HG02938 (cell line): ENCODE measurements around the gene S100A13.
"Not testable (repeated sequence)": the region's sequence is repeated elsewhere in the genome, so short reads cannot be mapped to it uniquely, and the experiment has no call there.

ENCODE experiments used
- ATAC-seq: cut with Tn5 transposase; IDR thresholded peaks from one replicate; pipeline ENCODE4 v1.9.1; 2021; ENCODE audit warnings: mild to moderate bottlenecking, moderate library complexity; ENCODE audit not compliant: unreplicated experiment

The S100A13 gene

DNA sequence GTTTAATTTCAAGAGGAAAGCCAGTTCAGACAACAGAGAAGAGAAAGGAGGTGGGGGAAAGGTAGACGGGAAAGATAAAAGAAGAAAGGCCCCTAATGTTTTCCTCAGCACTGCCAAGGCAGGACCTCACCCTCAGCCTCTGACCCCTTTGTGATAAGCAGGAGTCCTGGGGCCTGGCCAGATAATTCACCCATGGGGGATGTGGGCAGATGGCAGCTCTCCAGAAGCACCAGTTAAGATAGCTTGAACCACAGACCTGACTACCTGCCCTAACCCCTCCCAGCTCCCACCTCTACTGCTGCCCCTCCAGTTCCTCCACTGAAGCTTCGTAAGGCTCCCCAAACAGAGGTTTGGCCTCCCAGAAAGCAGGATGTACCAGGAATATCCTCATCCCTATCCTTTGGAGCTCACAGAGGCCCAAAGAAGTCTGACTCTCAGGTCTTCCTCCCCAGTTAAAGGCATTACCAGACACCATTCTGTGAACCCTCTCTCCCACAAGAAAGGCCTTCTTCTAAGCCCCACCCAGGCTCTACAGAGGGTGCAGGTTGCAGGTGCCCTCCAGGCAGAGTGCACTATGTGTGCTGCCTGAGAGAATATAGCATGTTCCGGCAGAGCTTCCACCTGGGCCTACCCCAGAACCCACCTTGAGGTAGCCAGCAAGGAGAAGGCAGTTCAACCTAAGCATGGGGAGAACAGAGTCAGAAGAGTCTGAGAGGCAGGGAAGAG, 22.0 kb upstream of the S100A13 start:
- no peak for ATAC-seq

- no peak for ATAC-seq
Measured at GRCh38 chr1:153648000-153648643, 20.8 kb upstream of the S100A13 start.

GRCh38 chr1:153647346-153647714, 20.0 kb upstream of the S100A13 start:
- ATAC-seq, result no peak

GRCh38 chr1:153646672-153647345, 19.5 kb upstream of the S100A13 start:
- no peak for ATAC-seq

DNA sequence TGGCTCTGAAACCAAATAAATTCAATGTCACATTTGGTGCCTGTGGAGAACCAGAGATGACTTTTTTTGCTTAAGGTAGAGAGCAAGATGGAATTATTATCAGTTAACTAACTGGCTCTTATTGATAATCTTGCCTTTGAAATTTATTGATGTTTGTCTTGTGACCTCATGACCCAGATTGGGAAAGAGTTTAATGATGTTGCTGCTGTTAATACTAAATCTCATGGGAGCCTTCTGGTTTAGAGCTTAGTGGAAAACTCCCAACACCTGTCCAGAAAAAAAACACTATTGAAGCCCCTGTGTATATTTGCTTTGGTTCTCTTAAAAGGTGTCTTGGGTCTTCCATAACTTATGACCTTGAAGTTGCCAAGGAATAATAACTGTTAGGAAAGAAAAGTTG, 16.5 kb upstream of the S100A13 start:
- ATAC-seq, result no peak

- no peak for ATAC-seq
Measured at GRCh38 chr1:153643100-153643499, 15.8 kb upstream of the S100A13 start.

- ATAC-seq, result no peak
Measured at GRCh38 chr1:153642161-153642560, 14.9 kb upstream of the S100A13 start.

DNA sequence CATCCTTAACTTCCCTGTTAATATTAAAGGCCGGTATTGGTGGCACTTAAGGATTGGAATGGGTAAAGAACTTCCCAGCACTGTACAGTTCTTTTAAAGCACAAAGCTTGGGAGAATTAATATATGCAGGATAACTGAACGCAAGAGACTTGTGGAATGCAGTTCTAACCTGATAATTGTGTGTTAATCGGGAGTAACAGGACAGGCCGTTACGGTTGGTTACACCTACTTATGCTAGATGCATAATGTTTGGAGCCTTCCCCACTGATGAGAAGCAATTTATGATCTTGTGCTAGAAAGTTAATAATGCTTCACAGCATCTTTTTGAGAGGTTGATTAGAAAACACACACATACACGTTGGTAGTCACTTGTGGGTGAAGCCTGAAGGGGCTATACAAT, 13.6 kb upstream of the S100A13 start:
- ATAC-seq, result no peak

GRCh38 chr1:153640213-153640612, 12.9 kb upstream of the S100A13 start:
- not testable (repeated sequence) for ATAC-seq

- ATAC-seq, result no peak
Measured at GRCh38 chr1:153639280-153639679, 12.0 kb upstream of the S100A13 start.

- no peak for ATAC-seq
Measured at GRCh38 chr1:153638261-153638660, 11.0 kb upstream of the S100A13 start.

- ATAC-seq, result no peak
Measured at GRCh38 chr1:153636312-153636711, 9.0 kb upstream of the S100A13 start.

DNA sequence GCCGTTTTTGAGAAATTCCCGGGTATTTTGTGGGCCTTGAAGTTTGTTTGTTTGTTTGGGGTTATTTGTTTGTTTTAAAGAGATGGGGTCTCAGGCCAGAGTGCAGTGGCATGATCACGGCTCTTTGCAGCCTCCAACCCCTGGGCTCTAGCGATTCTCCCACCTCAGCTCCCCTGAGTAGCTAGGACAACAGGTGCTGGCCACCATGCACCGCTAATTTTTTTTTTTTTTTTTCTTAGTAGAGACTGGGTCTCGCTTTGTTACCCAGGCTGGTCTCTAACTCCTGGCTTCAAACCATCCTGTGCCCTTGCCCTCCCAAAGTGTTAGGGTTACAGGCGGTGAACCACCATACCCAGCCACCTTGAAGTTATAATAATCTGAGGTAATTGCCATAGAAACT, 8.6 kb upstream of the S100A13 start:
- no peak for ATAC-seq

- ATAC-seq, result peak; percentile 88
Measured at GRCh38 chr1:153633754-153634665, 6.7 kb upstream of the S100A13 start, which contains the start of gene CHTOP. Gene CHTOP (plus strand): TSS chr1:153634066. CDS start chr1:153636589, 2,523 bp downstream.

GRCh38 chr1:153633161-153633753, 6.0 kb upstream of the S100A13 start:
- ATAC-seq, result no peak

DNA sequence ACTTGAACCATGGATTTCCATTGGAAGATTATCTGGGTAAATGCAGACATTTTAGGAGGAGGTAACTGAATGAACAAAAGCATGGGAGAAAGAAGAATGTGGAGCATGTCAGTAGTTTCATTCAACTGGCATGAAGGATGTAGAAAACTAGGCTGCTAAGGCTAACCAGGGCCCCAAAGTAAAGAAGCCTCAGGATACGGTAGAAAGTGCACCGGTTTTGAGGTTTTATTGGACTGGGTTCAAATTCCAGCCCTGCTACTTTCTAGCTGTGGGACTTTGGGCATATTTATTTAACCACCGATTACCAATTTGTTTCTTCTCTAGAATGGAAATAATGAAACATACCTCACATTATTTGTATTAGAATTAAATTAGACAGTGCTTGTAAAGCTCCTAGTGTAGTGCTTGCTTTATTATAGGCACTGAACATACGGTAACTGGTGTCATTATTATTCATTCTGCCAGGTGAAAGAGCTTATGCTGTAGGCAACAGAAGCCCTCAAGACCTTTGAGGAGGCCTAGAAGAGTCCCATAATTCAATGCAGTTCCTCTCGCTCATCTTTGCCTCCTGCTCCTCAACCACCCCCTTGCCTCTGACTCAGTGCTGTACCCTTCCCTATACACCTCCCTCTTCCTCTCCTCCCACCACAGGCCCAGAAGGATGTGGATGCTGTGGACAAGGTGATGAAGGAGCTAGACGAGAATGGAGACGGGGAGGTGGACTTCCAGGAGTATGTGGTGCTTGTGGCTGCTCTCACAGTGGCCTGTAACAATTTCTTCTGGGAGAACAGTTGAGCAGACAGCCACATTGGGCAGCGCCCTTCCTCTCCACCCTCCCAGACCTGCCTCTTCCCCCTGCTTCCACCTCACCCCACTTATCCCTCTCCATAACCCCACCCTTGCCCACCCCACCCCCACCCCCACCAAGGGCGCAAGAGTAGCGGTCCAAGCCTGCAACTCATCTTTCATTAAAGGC, 4.0 kb upstream of the S100A13 start:
- ATAC-seq, result no peak

DNA sequence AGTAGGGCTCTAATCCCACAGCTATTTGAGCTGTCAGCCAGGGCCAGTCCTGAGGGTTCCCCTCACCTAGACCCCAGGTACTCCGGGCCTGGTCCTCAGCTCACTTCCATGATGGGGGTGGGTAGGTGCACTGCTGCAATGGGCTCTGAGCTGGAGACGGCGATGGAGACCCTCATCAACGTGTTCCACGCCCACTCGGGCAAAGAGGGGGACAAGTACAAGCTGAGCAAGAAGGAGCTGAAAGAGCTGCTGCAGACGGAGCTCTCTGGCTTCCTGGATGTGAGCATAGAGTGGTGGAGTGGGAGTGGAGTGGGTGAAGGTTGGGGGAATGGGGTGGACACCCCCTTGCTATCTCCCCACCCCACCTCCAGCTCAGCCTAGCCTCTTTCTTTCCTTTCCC, 3.1 kb upstream of the S100A13 start:
- ATAC-seq, result no peak

GRCh38 chr1:153629971-153630370, 2.7 kb upstream of the S100A13 start:
- no peak for ATAC-seq

DNA sequence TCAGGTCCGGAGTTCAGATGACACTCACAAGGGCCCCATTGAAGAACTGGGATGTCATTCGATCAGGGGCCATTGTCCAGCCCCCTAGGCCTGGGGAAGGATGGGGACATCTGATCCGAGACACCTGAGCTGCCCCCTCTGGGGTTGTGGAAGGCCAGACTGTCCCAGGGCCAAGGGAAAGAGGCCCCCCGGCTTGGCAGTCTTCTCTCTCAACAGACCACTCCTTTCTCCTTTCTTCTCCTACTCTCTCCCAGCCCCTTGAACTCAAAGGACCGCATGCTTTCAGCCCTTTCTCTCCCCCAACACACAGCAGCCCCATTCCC, 2.0 kb upstream of the S100A13 start:
- no peak for ATAC-seq
